KBM-7 (cell line): ENCODE data around the gene CCDC68.
"Not testable (repeated sequence)": the region's sequence is repeated elsewhere in the genome, so short reads cannot be mapped to it uniquely, and the experiment has no call there.

Experiments used
- DNase-seq: peaks from one replicate; pipeline ENCODE4 v3.0.0-alpha.2; 2015
- in situ Hi-C: fragments of 300-500 bp; cut with MboI; formaldehyde crosslinking; loops from 2 replicates; pipeline ENCODE4 v1.14.3; 2020; ENCODE audit warnings: low sequenced_read_pairs, low pct_unique_long_range_greater_than_20kb, mixed read lengths

The CCDC68 gene

GRCh38 chr18:54958704-54959625 lies at the start of gene CCDC68:
Gene CCDC68, minus strand, starts transcription at chr18:54959461. Its CDS starts 16,670 bp downstream, at chr18:54942791.
- in situ Hi-C loops, result loop anchor here (25.0 kb wide), 1 partner anchor 272 kb away; no protein-coding TSS in a partner anchor
- no peak for DNase-seq

- DNase-seq, result no peak
- in situ Hi-C loops, result no loop called here
These were observed 48.3 kb upstream of the CCDC68 start for GRCh38 chr18:55007602-55008001.

- no peak for DNase-seq
- in situ Hi-C loops, result no loop called here
These were observed 44.4 kb upstream of the CCDC68 start for GRCh38 chr18:55003695-55004094.

DNA sequence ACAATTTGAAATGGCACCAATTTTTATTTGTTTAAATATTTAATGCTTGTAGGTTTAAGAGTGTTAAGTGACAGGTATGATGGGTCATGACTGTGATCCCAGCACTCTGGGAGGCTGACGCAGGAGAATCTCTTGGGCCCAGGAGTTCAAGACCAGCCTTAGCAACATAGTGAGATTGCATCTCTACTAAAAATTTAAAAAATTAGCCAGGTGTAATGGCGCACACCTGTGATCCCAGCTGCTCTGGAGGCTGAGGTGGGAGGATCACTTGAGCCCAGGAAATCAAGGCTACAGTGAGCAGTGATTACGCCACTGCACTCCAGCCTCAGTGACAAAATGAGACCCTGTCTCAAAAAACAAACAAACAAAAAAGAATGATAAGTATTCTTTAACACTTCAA lies 43.0 kb upstream of the CCDC68 start:
- in situ Hi-C loops, result no loop called here
- DNase-seq, result no peak

- no peak for DNase-seq
- in situ Hi-C loops, result no loop called here
These were observed 42.2 kb upstream of the CCDC68 start for GRCh38 chr18:55001394-55002024.

- in situ Hi-C loops, result no loop called here
- no peak for DNase-seq
These were observed 41.3 kb upstream of the CCDC68 start for GRCh38 chr18:55000529-55000928.

DNA sequence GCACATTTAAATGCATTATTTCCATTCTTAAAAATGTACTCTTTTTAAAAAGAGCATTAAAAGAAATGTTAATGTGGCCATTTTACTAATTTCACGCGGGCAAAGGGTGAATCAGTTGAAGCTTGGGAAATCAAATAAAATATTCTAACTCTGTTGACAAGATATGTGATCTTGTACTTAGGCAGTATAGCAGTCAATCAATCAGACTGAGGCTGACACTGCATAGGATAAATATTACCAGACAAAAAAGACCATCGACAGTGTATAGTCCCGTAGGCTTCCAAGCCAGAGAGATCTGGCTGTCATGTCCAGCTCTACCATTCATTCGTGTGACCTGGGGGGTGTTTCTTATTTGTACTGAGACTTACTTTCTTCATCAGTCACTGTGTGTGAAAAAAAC lies 39.8 kb upstream of the CCDC68 start:
- no peak for DNase-seq
- in situ Hi-C loops, result no loop called here

- DNase-seq, result no peak
- in situ Hi-C loops, result no loop called here
These were observed 36.3 kb upstream of the CCDC68 start for GRCh38 chr18:54995421-54996143.

- in situ Hi-C loops, result no loop called here
- DNase-seq, result no peak
These were observed 32.7 kb upstream of the CCDC68 start for GRCh38 chr18:54991981-54992380.

- DNase-seq, result no peak
- in situ Hi-C loops, result no loop called here
These were observed 25.6 kb upstream of the CCDC68 start for GRCh38 chr18:54984908-54985307.

DNA sequence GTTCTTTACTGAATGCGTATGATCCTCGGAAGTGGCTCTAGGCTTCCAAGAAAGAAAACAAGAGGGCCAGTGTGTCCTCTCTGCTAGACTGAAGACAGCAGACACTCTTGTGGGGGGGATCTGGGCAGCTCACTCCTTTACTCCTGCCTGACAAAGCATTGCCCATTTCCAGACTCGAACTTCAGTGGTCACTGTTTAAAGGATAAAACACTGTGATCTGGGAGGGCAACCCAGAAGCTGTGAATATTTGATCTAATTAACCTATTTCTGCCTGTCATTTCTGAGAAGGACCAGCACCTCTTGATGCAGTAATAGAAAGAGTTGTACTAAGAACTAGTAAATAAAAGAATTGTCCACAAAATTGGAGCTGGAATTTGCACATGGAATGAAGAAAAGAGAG lies 24.5 kb upstream of the CCDC68 start:
- in situ Hi-C loops, result no loop called here
- DNase-seq, result no peak

DNA sequence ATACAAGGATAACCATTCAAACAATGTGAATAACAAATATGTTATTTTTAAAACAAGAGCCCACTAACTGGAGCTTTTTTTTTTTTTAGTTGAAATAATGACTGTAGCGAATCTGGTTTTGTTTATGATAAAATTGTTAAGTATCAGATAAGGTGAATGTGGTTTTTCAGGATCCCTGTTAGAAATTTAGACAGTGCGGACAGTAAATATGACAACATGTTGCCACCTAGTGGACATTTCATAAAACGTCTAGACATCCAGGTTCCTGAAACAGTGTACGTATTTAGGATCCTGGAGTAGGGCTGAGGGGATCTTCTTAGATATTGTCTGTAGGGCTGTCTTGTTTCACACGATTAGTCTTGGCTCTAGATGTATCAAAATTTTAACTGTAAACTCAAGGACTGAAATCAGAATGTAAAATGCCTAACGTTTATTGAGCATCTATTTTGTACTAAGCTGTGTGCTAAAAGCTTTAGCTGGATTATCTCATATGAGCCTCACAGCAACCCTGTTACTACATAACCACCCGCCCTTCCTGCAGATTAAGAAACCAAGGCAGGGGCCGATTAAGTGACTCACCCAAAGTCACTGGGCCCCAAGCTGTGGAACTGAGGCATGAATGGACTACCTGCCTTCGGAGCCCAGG lies 23.9 kb upstream of the CCDC68 start:
- DNase-seq, result peak; percentile 72
- in situ Hi-C loops, result no loop called here

GRCh38 chr18:54981076-54981475 lies 21.8 kb upstream of the CCDC68 start:
- in situ Hi-C loops, result no loop called here

GRCh38 chr18:54975598-54975997 lies 16.3 kb upstream of the CCDC68 start:
- DNase-seq, result no peak
- in situ Hi-C loops, result no loop called here

More at GRCh38 chr18:54981076-54981475, 21.8 kb upstream of the CCDC68 start:
- no peak for DNase-seq

GRCh38 chr18:54973046-54973445 lies 13.8 kb upstream of the CCDC68 start:
- in situ Hi-C loops, result loop anchor here (25.0 kb wide), 1 partner anchor 286 kb away; no protein-coding TSS in a partner anchor
- DNase-seq, result no peak

- DNase-seq, result no peak
These were observed 9.5 kb upstream of the CCDC68 start for GRCh38 chr18:54968807-54969206.

DNA sequence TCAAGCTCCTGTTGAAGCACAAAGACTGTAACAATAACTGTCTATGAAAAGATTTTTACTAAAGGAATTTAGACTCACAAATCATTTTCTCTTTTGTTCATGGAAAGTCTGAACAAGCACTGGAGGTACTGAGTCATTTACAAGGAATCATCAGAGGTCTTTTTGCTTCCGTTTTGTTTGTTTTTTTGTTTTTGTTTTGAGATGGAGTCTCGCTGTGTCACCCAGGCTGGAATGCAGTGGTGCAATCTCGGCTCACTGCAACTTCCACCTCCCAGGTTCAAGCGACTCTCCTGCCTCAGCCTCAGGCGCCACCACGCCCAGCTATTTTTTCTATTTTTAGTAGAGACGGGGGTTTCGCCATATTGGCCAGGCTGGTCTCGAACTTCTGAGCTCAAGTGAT lies 9.0 kb upstream of the CCDC68 start:
- DNase-seq, result not testable (repeated sequence)
- in situ Hi-C loops, result loop anchor here (25.0 kb wide), 1 partner anchor 281 kb away; no protein-coding TSS in a partner anchor

More at GRCh38 chr18:54968807-54969206, 9.5 kb upstream of the CCDC68 start:
- in situ Hi-C loops, result loop anchor here (25.0 kb wide), 1 partner anchor 282 kb away; no protein-coding TSS in a partner anchor

- DNase-seq, result no peak
- in situ Hi-C loops, result loop anchor here (25.0 kb wide), 1 partner anchor 280 kb away; no protein-coding TSS in a partner anchor
These were observed 8.5 kb upstream of the CCDC68 start for GRCh38 chr18:54967786-54968185.

DNA sequence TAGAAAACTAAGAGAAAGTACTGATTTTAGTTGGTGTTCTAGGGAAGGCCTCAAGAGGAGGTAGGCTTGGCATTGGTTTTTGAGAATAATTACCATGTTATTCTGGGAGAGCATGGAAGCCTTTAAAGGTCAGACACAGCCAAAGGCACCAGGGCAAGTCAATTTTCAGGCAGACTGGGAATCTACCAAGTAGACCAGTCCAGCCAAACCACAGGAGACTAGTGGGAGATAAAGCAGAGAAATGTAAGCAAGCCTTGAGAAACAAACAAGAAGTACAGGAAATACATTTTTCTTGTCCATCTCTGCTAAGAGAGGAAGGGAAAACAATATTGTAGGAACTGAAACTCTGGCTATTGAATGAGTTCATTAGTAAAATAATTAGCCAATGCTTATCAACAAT lies 5.5 kb upstream of the CCDC68 start:
- in situ Hi-C loops, result loop anchor here (25.0 kb wide), 1 partner anchor 277 kb away; no protein-coding TSS in a partner anchor
- DNase-seq, result no peak
